Kidney (tissue), 14 donors: ENCODE data around the gene NCKAP5. TPM values are rescaled to one million over a fixed set of nuclear protein-coding genes. Genes with fewer than 3 reads are reported as not detected.

Experiments
- DNase-seq, 5 donors: peaks; one replicate each; pipeline ENCODE4 v3.0.0-alpha.2; 2013 to 2020
- FAIRE-seq: peaks from 2 replicates; lab custom pipeline; 2012; peaks lifted over from hg19 to GRCh38; lab: Jason Lieb, UNC
- H3K27ac ChIP-seq, 2 donors: one replicate each; pipeline ENCODE4 v1.7.0; 2013; ENCODE audit warnings: low read depth in 2 of 2, low read length in 2 of 2, inconsistent platforms in 1 of 2
- H3K27me3 ChIP-seq: one replicate; pipeline ENCODE4 v1.7.1; 2013; ENCODE audit warnings: low read length, inconsistent platforms; ENCODE audit not compliant: control insufficient read depth, insufficient read depth
- H3K36me3 ChIP-seq, 3 donors: one replicate each; pipeline versions ENCODE4 v1.7.0 to v1.7.1; 2013; ENCODE audit warnings: low read length in 3 of 3, control low read depth in 1 of 3, inconsistent platforms in 1 of 3; ENCODE audit not compliant: insufficient read depth in 3 of 3, control insufficient read depth in 2 of 3
- H3K4me1 ChIP-seq, 3 donors: one replicate each; pipeline versions ENCODE4 v1.7.0 to v1.7.1; 2013; ENCODE audit warnings: low read length in 3 of 3, inconsistent platforms in 1 of 3, low read depth in 1 of 3; ENCODE audit not compliant: control insufficient read depth in 2 of 3, insufficient read depth in 2 of 3
- H3K4me3 ChIP-seq, 3 donors: one replicate each; pipeline versions ENCODE4 v1.7.0 to v1.8.1; 2013; ENCODE audit warnings: low read length in 3 of 3, control low read depth in 1 of 3, inconsistent platforms in 1 of 3
- H3K9ac ChIP-seq, 3 donors: one replicate each; pipeline versions ENCODE4 v1.7.0 to v1.7.1; 2013; ENCODE audit warnings: low read length in 3 of 3, control low read depth in 1 of 3, inconsistent platforms in 1 of 3
- H3K9me3 ChIP-seq, 3 donors: one replicate each; pipeline versions ENCODE4 v1.7.0 to v1.7.1; 2013; ENCODE audit warnings: low read length in 3 of 3, control low read depth in 1 of 3, inconsistent platforms in 1 of 3; ENCODE audit not compliant: control insufficient read depth in 2 of 3, insufficient read depth in 1 of 3
- CTCF ChIP-seq: IDR thresholded peaks from 3 replicates; pipeline ENCODE4 v1.5.1; 2012; ENCODE audit warnings: mild to moderate bottlenecking, moderate library complexity, borderline replicate concordance; ENCODE audit not compliant: insufficient read depth; ENCODE audit errors: extremely low read depth
- intact Hi-C: fragments of 100-400 bp; cut with DNase I; formaldehyde crosslinking; loops from one replicate; pipeline ENCODE4 v1.11.1; 2022
- polyA plus RNA-seq: library from polyadenylated mRNA; stranded (reverse); fragments of 350-450 nt; fragmentation: Illumina TruSeq; extraction: RNeasy Lipid Tissue Mini Kit (QIAGEN cat#74804); gene quantifications from one replicate; pipeline ENCODE4 v1.2.3, GENCODE V29; 2014; ENCODE audit warnings: low read depth, low replicate concordance; ENCODE audit not compliant: insufficient read depth
- total RNA-seq: library from RNA; stranded (reverse); fragmentation: NEBNext Ultra II Directional; extraction: Animal tissue kit (Norgen Biotek cat#: 25700); gene quantifications from one replicate; pipeline ENCODE4 v1.2.1, GENCODE V29; 2021
- donor health status: control.
- donor health status: control.
- donor health status: control.
- donor health status: control.
- donor health status: control.
- donor health status: DM: yes; HTN: yes; CAD: no.
- donor health status: Normal renal cell carcinoma (clear cell type).

Gene NCKAP5
- total and polyA plus RNA-seq, 2 donors from 2014 or later, result 1.8 to 2.9 TPM

DNA sequence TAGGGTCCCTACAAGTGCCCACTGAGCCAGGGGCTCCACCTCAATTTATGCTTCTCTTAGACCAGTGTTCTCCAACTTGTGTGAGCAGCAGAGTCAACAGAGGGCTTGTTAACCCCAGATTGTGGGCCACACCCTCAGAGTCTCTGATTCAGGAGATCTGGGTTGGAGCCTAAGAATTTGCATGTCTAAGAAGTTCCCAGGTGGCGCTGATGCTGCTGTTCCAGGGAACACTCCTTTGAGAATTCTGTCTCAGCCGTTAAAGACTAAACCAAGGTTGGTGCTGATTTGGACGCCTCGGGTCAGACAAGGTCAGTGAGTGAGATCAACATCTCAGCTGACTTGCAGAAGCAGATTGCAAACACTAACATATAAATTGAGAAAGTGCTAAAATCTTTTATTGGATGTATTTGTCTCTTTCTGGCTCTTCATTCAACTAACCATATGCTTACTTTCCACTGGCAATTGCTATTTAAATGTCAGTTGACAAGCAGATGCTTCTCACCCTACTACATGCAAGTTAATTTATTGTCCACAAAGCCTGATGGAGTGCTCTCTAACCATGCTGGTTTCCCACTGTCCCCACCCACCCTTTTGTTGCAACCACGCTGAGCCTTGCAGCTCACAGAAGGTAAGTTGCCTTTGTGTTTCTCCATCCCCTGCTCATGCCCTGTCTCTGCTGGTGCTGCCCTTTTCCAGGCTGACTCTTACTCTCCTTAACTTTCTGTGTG, 929.8 kb downstream of the NCKAP5 start:
- H3K9ac ChIP-seq, result no peak overlapping the region
- intact Hi-C loops, result no loop called here
- H3K4me1 ChIP-seq, result peaks cover 0 to 6% (median 5%) of the 10 kb centered on the region in 3 donors
- DNase-seq, result no peak
- TF ChIP-seq CTCF, result no peak
- no peaks in the 10 kb centered on the region for H3K9me3 ChIP-seq
- no peak overlapping the region for H3K4me3 ChIP-seq
- no peak for FAIRE-seq
- no peak overlapping the region for H3K27ac ChIP-seq
- no peaks in the 10 kb centered on the region for H3K36me3 ChIP-seq
- H3K27me3 ChIP-seq, result no peaks in the 10 kb centered on the region

- Histone ChIP-seq H3K4me1 (peaks cover 0 to 16% (median 13%) of the 10 kb centered on the region in 3 donors), H3K27ac (no peak overlapping the region), H3K9ac (no peak overlapping the region), H3K36me3 (no peaks in the 10 kb centered on the region), H3K4me3 (no peak overlapping the region), H3K27me3 (no peaks in the 10 kb centered on the region), H3K9me3 (no peaks in the 10 kb centered on the region)
- no peak for DNase-seq
- intact Hi-C loops, result no loop called here
- no peak for FAIRE-seq
- TF ChIP-seq CTCF, result no peak
Measured at GRCh38 chr2:132636346-132636745, 931.9 kb downstream of the NCKAP5 start.

- H3K27ac ChIP-seq, result no peak overlapping the region
- FAIRE-seq (no peak), DNase-seq (no peak)
- intact Hi-C loops, result no loop called here
- no peak overlapping the region for H3K9ac ChIP-seq
- peaks cover 0 to 23% (median 17%) of the 10 kb centered on the region in 3 donors for H3K4me1 ChIP-seq
- no peak overlapping the region for H3K4me3 ChIP-seq
- H3K9me3 ChIP-seq, result no peaks in the 10 kb centered on the region
- TF ChIP-seq CTCF, result no peak
- H3K36me3 ChIP-seq, result no peaks in the 10 kb centered on the region
- H3K27me3 ChIP-seq, result no peaks in the 10 kb centered on the region
Measured at GRCh38 chr2:132633635-132634034, 934.6 kb downstream of the NCKAP5 start.
